Caco-2 (cell line): ENCODE measurements around the gene FOXO3. TPM values are rescaled to one million over a fixed set of nuclear protein-coding genes. Genes with fewer than 3 reads are reported as not detected.
"Not testable (repeated sequence)": the region's sequence is repeated elsewhere in the genome, so short reads cannot be mapped to it uniquely, and the experiment has no call there.

Experiments used
- BruUV-seq: library from RNA; stranded (reverse); fragments of 400-500 nt; replicated peaks from 2 replicates; lab custom pipeline; 2021; lab: Mats Ljungman, UMichigan
- CTCF ChIA-PET: fragments of 300-600 bp; sonication (Branson Sonifier 250); formaldehyde crosslinking; loops from one replicate; lab custom pipeline; 2022; ENCODE audit warnings: antibody characterized with exemption; lab: Charles Lee
- POLR2A ChIA-PET: fragments of 300-600 bp; sonication (Branson Sonifier 250); formaldehyde crosslinking; loops from one replicate; lab custom pipeline; 2022; ENCODE audit warnings: antibody characterized with exemption; lab: Charles Lee
- DNase-seq, 2 experiments: peaks; one replicate each; pipeline versions ENCODE4 v3.0.0 to v3.0.0-alpha.2; 2020 to 2022
- H3K27me3 ChIP-seq: replicated peaks from 2 replicates; pipeline ENCODE4 v1.6.0; 2011; ENCODE audit warnings: low read length; ENCODE audit not compliant: control insufficient read depth, insufficient read depth
- H3K36me3 ChIP-seq: 2 replicates; pipeline ENCODE4 v1.5.1; 2011; ENCODE audit warnings: low read length; ENCODE audit not compliant: control insufficient read depth, insufficient read depth
- H3K4me1 ChIP-seq: fragments of 250-450 bp; sonication (Bioruptor Pico); 2 replicates; pipeline ENCODE4 v1.5.1; 2020; ENCODE audit warnings: mild to moderate bottlenecking
- H3K4me3 ChIP-seq: 2 replicates; pipeline ENCODE4 v1.5.1; 2011; ENCODE audit warnings: low read depth, mild to moderate bottlenecking, control low read depth, low read length
- H3K9me3 ChIP-seq: fragments of 250-450 bp; sonication (Bioruptor Pico); 2 replicates; pipeline ENCODE4 v1.5.1; 2020; ENCODE audit warnings: mild to moderate bottlenecking, moderate library complexity
- H3K27ac Mint-ChIP-seq: one replicate; pipeline ENCODE4 v1.8.0; 2022; ENCODE audit warnings: mixed read lengths; ENCODE audit not compliant: unreplicated experiment
- H3K27me3 Mint-ChIP-seq: one replicate; pipeline ENCODE4 v1.8.0; 2022; ENCODE audit warnings: mixed read lengths; ENCODE audit not compliant: insufficient read depth, unreplicated experiment
- H3K36me3 Mint-ChIP-seq: one replicate; pipeline ENCODE4 v1.8.0; 2022; ENCODE audit warnings: mild to moderate bottlenecking, mixed read lengths; ENCODE audit not compliant: insufficient read depth, unreplicated experiment
- H3K4me1 Mint-ChIP-seq: one replicate; pipeline ENCODE4 v1.8.0; 2022; ENCODE audit warnings: low read depth, mixed read lengths; ENCODE audit not compliant: unreplicated experiment
- H3K4me3 Mint-ChIP-seq: one replicate; pipeline ENCODE4 v1.8.0; 2022; ENCODE audit warnings: mild to moderate bottlenecking, moderate library complexity, mixed read lengths; ENCODE audit not compliant: unreplicated experiment
- H3K9me3 Mint-ChIP-seq: one replicate; pipeline ENCODE4 v1.8.0; 2022; ENCODE audit warnings: mixed read lengths; ENCODE audit not compliant: unreplicated experiment
- CTCF ChIP-seq, 2 experiments: fragments of 200-600 bp in 1 of 2; IDR thresholded peaks; 1 replicate in 1 of 2; 2 replicates in 1 of 2; pipeline versions ENCODE4 v1.5.1 to v1.8.0; 2011 to 2022; ENCODE audit warnings: antibody characterized with exemption in 1 of 2, control low read depth in 1 of 2, inconsistent platforms in 1 of 2, low read depth in 1 of 2, low read length in 1 of 2, mild to moderate bottlenecking in 1 of 2, moderate library complexity in 1 of 2; ENCODE audit not compliant: insufficient read depth in 1 of 2, severe bottlenecking in 1 of 2, unreplicated experiment in 1 of 2
- intact Hi-C: fragments of 100-400 bp; cut with micrococcal nuclease; formaldehyde crosslinking; loops from one replicate; pipeline ENCODE4 v1.10.0; 2022; ENCODE audit not compliant: unreplicated experiment
- total RNA-seq: library from RNA; stranded (reverse); gene quantifications from 2 replicates; pipeline ENCODE4 v1.2.3, GENCODE V29; 2022

FOXO3 gene
- total RNA-seq, 1 experiment from 2014 or later: 34.3 TPM

GRCh38 chr6:108655806-108656651 lies 95.3 kb downstream of the FOXO3 start:
- Histone ChIP-seq H3K36me3 (no peaks in the 10 kb centered on the region; the same call in 1 of the 2 replicates), H3K9me3 (no peaks in the 10 kb centered on the region), H3K27me3 (no peaks in the 10 kb centered on the region), H3K4me1 (no peaks in the 10 kb centered on the region), H3K4me3 (no peak overlapping the region)
- H3K4me1 Mint-ChIP-seq: peaks cover 4% of the 10 kb centered on the region
- H3K36me3 Mint-ChIP-seq: peaks cover 26% of the 10 kb centered on the region
- TF ChIP-seq CTCF (IDR thresholded peaks at IDR 0.05; ENCODE audit: insufficient read depth in 1 of 2, low read depth in 1 of 2, low read length in 1 of 2, severe bottlenecking in 1 of 2, unreplicated experiment in 1 of 2): no peak
- no peak overlapping the region for H3K27ac Mint-ChIP-seq
- BruUV-seq: no TSS peak
- POLR2A ChIA-PET: no interaction called here
- DNase-seq: no peak
- CTCF ChIA-PET: no interaction called here
- no peaks in the 10 kb centered on the region for H3K9me3 Mint-ChIP-seq
- intact Hi-C loops: loop anchor here (5.0 kb wide), 1 partner anchor 94 kb away; the partner anchor contains the start of gene FOXO3
- H3K27me3 Mint-ChIP-seq: no peaks in the 10 kb centered on the region
- H3K4me3 Mint-ChIP-seq: no peak overlapping the region

DNA sequence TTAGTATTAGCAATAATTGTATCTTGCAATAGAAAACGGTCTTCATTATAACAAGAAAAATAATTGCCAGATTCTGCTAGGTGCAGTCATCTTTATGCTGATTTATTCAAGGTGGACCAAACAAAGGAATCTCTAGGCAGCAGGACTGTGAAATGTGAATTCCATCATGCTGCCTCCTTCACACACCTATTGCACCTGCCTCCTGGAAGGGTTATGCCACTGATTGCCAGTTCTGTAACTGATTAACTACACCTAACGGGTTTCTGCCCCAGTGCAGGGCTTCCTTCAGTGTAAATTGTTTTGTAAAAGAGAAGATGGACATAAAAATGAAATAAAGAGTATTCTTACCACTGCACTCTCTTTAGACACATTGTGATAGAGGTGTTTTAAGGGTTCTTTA lies 96.1 kb downstream of the FOXO3 start:
- intact Hi-C loops: loop anchor here (5.0 kb wide), 1 partner anchor 95 kb away; the partner anchor contains the start of gene FOXO3
- DNase-seq: peak in 1 of 2 experiments; percentile 7
- no peak for TF ChIP-seq CTCF (IDR thresholded peaks at IDR 0.05; ENCODE audit: insufficient read depth in 1 of 2, low read depth in 1 of 2, low read length in 1 of 2, severe bottlenecking in 1 of 2, unreplicated experiment in 1 of 2)
- no TSS peak for BruUV-seq
- Histone ChIP-seq H3K4me1 (no peaks in the 10 kb centered on the region), H3K27me3 (no peaks in the 10 kb centered on the region), H3K4me3 (no peak overlapping the region), H3K36me3 (no peaks in the 10 kb centered on the region), H3K9me3 (no peaks in the 10 kb centered on the region)
- ChIA-PET POLR2A (no interaction called here), CTCF (no interaction called here)
- H3K9me3 Mint-ChIP-seq: no peaks in the 10 kb centered on the region
- peaks cover 4% of the 10 kb centered on the region for H3K4me1 Mint-ChIP-seq
- peaks cover 26% of the 10 kb centered on the region for H3K36me3 Mint-ChIP-seq
- H3K4me3 Mint-ChIP-seq: no peak overlapping the region
- H3K27me3 Mint-ChIP-seq: no peaks in the 10 kb centered on the region
- H3K27ac Mint-ChIP-seq: no peak overlapping the region

- Mint-ChIP-seq H3K36me3 (peaks cover 26% of the 10 kb centered on the region), H3K4me3 (no peak overlapping the region), H3K9me3 (no peaks in the 10 kb centered on the region), H3K27ac (peak overlapping the region; percentile 32), H3K27me3 (no peaks in the 10 kb centered on the region), H3K4me1 (peaks cover 11% of the 10 kb centered on the region)
- Histone ChIP-seq H3K27me3 (no peaks in the 10 kb centered on the region), H3K36me3 (no peaks in the 10 kb centered on the region), H3K4me1 (0 out of 2 replicates have a peak, but pooled peaks cover 3% of the 10 kb centered on the region), H3K9me3 (no peaks in the 10 kb centered on the region), H3K4me3 (no peak overlapping the region)
- no peak for DNase-seq
- ChIA-PET POLR2A (interaction anchor here (0.6 kb wide), 1 partner anchor 418 kb away, joined by 3 read pairs; no protein-coding TSS in a partner anchor), CTCF (no interaction called here)
- no TSS peak for BruUV-seq
- intact Hi-C loops: loop anchor here (5.0 kb wide), 1 partner anchor 96 kb away; the partner anchor contains the start of gene FOXO3
- no peak for TF ChIP-seq CTCF (IDR thresholded peaks at IDR 0.05; ENCODE audit: insufficient read depth in 1 of 2, low read depth in 1 of 2, low read length in 1 of 2, severe bottlenecking in 1 of 2, unreplicated experiment in 1 of 2)
Observed at GRCh38 chr6:108658174-108658573, 97.5 kb downstream of the FOXO3 start.

DNA sequence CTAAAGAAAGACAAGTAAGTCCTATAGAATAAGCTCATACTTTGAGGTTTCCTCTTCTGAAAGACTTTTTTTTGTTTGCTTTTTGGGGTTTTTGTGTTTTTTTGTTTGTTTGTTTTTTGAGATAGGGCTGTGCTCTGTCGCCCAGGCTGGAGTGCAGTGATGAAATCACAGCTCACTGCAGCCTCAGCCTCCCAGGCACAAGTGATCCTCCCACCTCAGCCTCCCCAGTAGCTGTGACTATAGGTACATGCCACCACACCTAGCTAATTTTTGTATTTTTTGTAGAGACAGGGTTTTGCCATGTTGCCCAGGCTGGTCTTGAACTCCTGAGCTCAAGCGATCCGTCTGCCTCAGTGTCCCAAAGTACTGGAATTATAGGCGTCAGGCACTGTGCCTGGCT lies 98.1 kb downstream of the FOXO3 start:
- H3K4me3 ChIP-seq, H3K27me3 Mint-ChIP-seq, BruUV-seq, CTCF ChIA-PET, H3K27me3 ChIP-seq, H3K4me1 ChIP-seq, H3K27ac Mint-ChIP-seq, H3K4me3 Mint-ChIP-seq, DNase-seq, H3K9me3 ChIP-seq, H3K9me3 Mint-ChIP-seq, H3K36me3 ChIP-seq: not testable (repeated sequence)
- intact Hi-C loops: loop anchor here (5.0 kb wide), 1 partner anchor 96 kb away; the partner anchor contains the start of gene FOXO3
- POLR2A ChIA-PET: interaction anchor here (0.6 kb wide), 1 partner anchor 417 kb away, joined by 3 read pairs; no protein-coding TSS in a partner anchor
- Mint-ChIP-seq H3K36me3 (peaks cover 27% of the 10 kb centered on the region), H3K4me1 (peaks cover 11% of the 10 kb centered on the region)
